GM18517 (cell line): Measurements from ENCODE around the gene SOX15.

ENCODE experiments used
- ATAC-seq: cut with Tn5 transposase; IDR thresholded peaks from one replicate; pipeline ENCODE4 v1.9.1; 2021; ENCODE audit warnings: mild to moderate bottlenecking, moderate library complexity; ENCODE audit not compliant: unreplicated experiment

Gene SOX15

DNA sequence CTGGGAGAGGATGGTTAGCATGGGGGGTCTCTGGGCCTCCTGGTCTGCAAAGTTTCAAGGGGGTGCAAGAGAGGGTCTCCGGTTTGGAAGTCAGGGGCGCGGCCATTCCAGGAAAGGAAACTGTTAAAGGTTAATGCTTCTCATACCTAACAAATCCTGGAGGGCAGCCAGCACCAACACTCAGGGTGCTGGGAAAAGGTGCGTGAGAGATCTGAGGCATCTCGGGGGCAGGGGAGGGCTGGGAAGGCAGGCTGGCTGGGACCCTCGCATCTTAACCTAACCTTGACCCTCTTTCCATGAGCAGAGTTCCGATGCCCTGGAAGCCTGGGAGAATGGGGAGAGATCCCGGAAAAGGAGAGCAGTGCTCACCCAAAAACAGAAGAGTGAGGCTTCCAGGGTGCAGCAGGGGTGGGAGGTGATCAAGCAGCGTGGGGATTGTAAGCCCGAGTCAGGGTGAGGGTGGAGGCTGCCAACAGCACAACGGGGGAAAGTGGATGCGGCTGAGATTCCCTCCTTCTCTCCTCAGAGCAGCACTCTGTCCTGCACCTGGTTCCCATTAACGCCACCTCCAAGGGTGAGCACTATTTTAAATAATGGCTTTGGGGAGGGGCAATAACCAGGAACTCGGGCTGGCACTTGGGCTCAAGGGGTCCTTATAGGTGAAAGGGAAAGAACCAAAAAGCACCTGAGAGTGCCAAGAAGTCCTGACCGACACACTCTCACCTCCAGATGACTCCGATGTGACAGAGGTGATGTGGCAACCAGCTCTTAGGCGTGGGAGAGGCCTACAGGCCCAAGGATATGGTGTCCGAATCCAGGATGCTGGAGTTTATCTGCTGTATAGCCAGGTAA lies 30.3 kb downstream of the SOX15 start:
- ATAC-seq = no peak

DNA sequence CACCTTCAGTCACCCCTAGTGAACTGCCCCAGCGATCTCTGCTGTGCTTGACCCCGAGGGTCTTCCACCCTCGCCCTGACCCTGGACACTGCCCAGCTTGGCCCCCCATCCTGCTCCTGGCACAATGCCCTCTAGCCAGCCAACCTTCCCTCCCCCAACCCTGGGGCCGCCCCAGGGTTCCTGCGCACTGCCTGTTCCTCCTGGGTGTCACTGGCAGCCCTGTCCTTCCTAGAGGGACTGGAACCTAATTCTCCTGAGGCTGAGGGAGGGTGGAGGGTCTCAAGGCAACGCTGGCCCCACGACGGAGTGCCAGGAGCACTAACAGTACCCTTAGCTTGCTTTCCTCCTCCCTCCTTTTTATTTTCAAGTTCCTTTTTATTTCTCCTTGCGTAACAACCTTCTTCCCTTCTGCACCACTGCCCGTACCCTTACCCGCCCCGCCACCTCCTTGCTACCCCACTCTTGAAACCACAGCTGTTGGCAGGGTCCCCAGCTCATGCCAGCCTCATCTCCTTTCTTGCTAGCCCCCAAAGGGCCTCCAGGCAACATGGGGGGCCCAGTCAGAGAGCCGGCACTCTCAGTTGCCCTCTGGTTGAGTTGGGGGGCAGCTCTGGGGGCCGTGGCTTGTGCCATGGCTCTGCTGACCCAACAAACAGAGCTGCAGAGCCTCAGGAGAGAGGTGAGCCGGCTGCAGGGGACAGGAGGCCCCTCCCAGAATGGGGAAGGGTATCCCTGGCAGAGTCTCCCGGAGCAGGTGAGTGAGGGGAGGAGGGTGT lies 31.2 kb downstream of the SOX15 start, which contains the start of gene TNFSF13:
TNFSF13 (plus strand) TSS at position 207 of the 776 bp plus-strand sequence; CDS start at position 497, 290 bp downstream.
- ATAC-seq = no peak

DNA sequence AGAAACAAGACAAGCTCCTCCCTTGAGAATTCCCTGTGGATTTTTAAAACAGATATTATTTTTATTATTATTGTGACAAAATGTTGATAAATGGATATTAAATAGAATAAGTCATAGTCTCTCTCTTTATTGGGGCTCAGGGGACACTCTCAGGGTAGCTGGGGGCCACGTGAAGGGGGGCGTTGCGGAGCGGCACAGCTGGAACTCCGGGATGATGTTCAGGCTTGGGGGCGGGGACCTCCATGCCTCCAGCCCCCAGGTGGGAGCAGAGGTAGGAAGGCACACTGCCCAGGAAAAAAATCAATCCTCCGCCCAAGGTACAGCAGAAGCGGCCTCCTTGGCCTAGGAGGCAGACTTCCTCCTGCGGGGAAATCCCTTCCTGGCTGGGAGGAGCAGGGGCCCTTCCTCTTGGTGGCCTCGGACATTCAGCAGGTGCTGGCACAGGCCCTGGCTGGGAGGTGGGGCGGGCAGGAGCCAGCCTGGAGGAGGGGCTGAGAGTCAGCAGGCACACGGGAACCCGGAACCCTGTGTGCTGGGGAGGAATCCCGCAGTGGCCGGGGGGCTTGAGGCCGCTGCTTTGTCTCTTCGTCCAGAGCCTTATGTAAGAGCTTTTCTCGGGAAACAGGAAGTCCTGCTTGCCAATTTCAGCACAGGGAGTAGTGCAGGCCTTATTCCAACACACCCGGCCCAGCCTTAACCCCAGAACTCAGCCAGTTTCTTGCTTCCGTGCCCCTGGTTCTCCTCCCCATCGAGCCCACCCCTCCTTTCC lies 31.9 kb downstream of the SOX15 start:
- ATAC-seq = no peak

DNA sequence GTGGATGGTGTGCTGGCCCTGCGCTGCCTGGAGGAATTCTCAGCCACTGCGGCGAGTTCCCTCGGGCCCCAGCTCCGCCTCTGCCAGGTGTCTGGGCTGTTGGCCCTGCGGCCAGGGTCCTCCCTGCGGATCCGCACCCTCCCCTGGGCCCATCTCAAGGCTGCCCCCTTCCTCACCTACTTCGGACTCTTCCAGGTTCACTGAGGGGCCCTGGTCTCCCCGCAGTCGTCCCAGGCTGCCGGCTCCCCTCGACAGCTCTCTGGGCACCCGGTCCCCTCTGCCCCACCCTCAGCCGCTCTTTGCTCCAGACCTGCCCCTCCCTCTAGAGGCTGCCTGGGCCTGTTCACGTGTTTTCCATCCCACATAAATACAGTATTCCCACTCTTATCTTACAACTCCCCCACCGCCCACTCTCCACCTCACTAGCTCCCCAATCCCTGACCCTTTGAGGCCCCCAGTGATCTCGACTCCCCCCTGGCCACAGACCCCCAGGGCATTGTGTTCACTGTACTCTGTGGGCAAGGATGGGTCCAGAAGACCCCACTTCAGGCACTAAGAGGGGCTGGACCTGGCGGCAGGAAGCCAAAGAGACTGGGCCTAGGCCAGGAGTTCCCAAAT lies 32.6 kb downstream of the SOX15 start:
- ATAC-seq = no peak

DNA sequence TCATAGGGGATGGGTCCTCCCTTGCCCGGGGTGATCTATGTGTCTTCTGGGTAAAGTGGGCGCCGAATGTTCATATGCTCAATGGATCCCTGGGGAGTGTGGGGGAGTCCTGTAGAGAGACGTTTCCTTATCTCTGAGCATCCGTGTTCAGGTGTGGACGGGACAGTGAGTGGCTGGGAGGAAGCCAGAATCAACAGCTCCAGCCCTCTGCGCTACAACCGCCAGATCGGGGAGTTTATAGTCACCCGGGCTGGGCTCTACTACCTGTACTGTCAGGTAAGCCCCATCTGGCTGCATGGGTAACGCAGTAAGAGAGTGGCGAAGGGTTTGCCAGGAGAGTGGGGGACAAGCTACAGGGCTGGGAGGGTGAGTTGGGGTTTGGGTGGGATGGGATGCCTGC lies 33.3 kb downstream of the SOX15 start:
- no peak for ATAC-seq

DNA sequence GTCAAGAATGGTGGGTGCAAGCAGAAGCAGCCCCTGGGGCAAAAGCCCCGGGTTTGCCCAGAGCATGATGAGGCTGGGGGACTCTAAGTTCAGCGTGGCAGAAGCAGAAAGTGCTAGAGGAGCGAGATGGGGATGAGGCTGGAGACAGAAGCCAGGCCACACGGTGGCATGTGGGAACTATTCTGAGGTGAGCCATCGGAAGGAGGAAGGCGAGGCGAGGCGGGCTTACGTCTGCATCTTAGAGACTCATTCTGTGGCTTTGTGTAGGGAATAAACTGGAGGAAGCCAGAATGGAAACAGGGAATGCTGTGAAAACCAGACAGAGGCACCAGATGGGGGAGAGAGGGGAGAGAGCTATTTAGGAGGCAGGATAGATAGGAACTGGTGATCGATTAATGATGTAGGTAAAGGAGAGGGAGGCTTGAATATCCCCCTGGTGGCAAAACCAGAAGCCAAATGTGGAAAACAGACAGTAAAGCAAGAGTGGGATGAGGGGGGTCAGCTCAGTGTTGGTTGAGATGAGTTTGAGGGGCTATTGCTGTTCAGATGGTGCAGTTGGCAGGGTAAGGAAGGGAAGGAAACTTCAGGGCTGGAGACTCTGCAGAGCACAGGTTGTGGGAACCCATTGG lies 34.5 kb downstream of the SOX15 start:
- no peak for ATAC-seq

DNA sequence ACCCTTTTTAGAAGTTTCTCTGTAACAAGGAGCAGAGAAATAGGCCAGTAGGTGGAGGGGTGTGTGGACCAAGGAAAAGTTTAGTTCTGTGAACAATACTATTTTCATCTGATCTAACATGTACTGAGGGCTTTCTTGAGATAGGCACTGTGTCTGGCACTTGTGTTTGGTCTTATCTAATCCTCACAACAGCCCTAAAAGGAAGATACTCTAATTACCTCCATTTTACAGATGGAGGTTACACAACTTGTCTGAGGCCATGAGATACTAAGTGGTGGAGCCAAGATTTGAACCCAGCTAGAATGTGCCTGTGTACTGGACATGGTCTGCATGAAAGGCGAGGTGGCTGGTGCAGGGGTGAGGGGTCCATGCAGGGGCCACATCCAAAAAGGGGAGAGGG lies 36.5 kb downstream of the SOX15 start:
- ATAC-seq = no peak

DNA sequence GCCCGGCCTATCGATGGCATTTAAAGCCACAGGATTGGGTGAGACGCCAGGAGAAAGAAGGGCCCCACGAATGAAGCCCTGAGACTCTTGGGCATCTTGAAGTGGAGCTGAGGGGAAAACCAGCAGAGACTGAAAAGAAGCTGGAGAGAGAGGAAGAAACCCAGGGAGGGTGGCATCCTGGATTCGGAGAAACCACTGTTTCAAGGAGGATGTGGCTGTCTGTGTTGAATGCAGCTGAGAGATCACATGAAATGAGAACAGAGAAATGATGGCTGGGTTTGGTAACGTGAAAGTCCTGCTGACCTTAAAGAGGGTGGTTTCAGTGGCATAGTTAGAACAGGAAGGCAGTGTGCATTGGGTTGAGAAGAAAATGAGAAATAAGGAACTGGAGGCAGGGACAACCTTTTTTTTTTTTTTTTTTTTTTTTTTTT lies 37.3 kb downstream of the SOX15 start:
- peak; percentile 69 for ATAC-seq

DNA sequence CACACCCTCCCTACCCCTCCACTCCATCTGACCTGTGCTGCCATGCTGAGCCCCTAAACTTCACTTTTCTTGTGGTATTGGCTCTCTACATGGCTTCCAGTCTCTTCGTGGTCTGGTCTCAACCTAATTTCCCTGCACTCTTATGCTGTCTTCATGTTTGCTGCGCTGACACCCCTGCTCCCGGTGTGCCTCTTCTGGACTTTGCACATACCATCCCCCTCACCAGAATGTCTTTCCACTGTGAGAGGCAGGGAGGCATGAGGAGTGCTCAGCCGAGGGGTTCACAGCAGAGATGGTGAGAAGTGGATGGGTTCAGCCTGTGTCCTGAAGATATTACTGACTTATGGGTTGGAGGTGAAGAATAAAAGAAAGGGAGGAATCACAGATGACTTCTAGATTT lies 38.5 kb downstream of the SOX15 start:
- no peak for ATAC-seq

DNA sequence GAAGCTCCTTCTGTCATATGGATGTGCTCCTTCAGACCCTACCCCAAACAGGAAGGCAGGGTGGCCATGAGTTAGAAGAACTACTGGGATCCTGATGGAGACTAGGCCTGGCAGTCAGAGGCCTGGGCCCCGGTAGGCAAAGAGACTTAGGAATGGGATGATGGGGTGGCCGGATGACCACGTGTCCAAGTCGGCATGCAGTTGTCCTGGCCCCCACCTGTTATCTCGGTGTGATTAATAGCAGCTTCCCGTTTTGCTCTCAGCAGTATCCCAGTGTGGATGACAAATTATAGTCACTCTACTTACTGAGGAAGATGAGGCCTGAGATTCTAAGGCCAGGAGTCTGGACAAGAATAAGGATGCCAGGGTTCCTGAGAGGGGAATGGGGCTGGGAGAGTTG lies 39.5 kb downstream of the SOX15 start:
- ATAC-seq = no peak

DNA sequence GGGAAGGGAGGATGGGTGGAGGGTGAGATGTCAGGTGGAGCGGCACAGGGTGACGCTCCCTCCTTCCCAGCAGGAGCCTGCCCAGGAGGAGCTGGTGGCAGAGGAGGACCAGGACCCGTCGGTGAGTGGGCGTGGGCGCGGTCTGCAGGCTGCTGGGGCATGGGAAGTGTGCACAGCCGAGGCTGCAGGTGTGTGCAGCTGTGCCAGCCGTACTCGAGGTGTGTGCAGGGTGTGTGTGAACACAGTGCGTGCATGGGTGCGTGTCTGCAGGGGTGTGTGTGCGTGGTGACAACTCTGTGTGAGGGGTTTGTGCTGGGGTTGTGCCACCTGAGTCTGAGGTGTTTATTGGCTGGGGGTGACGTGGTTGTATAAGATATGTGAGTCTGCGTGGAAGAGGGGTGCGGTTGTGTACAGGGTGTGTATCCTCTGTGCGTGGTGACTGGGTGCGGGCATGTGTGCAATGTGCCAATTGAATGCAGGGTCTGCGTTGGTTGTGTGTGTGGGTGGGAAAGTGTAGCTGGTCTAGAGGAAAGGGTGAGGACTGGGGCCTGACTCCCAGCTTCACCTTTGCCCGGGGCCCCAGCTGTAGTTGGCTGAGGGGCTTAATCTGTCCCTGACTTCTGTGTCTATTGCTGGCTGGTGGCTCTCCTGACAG lies 40.4 kb downstream of the SOX15 start:
- no peak for ATAC-seq

DNA sequence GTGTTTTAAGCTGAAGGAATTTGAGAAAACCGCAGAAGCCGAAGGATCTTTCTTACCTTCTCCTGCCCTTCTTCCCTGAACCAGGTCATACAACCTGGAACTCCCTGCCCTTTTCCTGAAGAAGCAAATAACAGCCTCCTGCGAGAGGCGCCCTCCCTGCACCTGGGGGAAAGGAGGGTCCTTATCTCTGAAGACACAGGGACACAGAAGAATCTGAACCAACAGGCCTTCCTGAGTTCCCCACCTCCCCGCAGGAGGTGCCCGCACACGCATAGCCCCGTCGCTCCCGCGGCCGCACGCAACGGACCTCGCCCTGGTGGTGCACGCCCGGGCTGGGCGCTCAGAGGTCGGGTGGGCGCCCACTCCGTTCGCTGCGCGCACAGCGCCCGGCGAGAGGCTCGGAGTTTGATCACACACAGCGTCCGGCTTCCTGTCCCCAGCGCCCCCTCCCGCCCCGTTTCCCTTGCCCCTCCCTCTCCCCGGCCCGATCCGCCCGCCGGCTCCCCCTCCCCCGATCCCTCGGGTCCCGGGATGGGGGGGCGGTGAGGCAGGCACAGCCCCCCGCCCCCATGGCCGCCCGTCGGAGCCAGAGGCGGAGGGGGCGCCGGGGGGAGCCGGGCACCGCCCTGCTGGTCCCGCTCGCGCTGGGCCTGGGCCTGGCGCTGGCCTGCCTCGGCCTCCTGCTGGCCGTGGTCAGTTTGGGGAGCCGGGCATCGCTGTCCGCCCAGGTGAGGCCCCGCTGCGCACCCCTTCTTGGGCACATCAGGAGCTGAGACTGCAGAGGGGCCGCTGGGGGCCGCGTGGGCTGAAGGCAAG lies 41.1 kb downstream of the SOX15 start, which contains the start of gene TNFSF12:
TNFSF12 (plus strand) TSS at position 474 of the 816 bp plus-strand sequence; CDS start at position 570, 96 bp downstream.
- ATAC-seq = no peak

DNA sequence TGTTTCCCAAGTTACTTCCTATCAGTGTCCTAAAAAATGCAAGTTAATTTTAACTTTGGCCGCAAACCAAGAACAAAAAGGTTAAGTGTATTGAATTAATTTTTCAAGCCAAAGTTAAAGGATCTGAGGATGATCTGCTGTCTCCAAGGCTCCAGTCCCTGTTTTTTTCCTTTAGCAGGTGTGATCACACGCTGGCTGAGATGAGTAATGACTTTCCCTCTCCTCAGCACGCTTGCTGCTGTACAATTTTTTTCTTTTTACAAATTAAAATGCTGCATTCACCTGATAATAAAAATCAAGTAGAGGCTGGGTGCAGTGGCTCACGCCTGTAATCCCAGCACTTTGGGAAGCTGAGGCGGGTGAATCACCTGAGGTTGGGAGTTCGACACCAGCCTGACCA lies 45.0 kb downstream of the SOX15 start:
- no peak for ATAC-seq

DNA sequence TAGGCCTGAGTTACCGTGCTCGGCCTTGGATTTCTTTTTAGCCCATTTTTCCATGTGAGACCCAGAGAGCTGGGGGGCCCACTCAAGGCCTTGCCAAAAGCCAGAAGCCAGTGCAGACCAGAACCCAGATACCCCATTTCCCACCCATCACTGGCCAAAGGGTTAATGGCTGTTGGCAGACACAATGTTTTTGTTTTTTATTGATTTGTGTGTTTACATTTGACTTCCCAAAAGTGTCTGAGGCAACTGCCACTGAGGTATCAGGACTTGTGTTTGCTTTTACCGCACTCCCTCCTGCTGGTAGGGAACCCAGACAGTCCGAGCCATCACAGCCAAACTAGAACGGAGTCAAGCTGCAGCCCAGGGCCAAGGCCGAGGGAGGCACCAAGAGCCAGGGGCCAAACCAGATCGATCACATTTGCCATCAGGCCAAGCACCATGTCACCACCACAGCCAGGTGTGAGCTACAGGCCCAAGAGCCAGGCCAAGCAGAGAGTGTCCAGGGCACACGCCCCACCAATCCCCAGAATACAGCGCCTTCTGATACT lies 48.7 kb downstream of the SOX15 start:
- ATAC-seq = no peak

DNA sequence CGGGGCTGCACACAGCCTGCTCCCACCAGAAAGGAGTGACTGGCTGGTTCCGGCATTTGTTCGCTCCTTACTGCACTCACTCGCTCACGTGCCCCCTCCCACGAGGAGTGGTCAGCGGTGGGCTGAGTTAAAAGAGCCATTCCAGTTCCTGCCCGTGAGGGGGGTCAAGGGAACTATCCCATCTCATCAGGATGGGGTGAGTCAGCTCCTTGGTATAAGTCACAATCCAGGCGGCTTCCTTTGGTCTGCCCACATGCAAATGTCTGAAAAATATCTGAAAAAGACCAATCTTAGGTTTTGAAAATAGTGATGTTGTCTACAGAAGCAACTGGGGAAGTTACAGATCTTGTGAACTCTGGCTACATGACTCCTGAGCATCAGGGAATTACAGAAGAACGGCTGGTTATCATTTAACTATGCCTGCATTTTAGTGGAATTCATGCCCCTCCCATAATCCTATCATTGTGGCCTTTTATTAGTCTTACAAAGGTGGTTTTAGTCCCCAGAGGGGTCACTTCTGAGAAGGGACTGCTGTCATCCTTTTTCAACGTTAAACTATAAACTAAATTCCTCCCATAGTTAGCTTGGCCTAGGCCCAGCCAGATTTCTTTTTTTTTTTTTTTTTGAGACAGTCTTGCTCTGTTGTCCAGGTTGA lies 50.9 kb downstream of the SOX15 start:
- ATAC-seq = no peak
